HepG2 (cell line): ENCODE measurements around the gene ZBTB1. TPM values are rescaled to one million over a fixed set of nuclear protein-coding genes. Genes with fewer than 3 reads are reported as not detected.

Experiments used
- GATAD1 ChIP-seq: IDR thresholded peaks from 2 replicates; pipeline ENCODE4 v1.6.1; 2016; ENCODE audit warnings: missing genetic modification reagents, missing compliant biosample characterization
- HIC2 ChIP-seq: sonication (generic); formaldehyde crosslinking; IDR thresholded peaks from 2 replicates; pipeline ENCODE4 v1.9.0; 2022; ENCODE audit warnings: low read depth, missing genetic modification reagents
- IRX3 ChIP-seq: sonication (generic); formaldehyde crosslinking; IDR thresholded peaks from 2 replicates; pipeline ENCODE4 v1.8.1; 2023; ENCODE audit warnings: mild to moderate bottlenecking, low read depth, missing genetic modification reagents, borderline replicate concordance
- KMT2A ChIP-seq: sonication (generic); formaldehyde crosslinking; IDR thresholded peaks from 2 replicates; pipeline ENCODE4 v1.4.0; 2020; ENCODE audit warnings: missing genetic modification reagents
- RAD51 ChIP-seq: fragments of 450-650 bp; IDR thresholded peaks from 2 replicates; pipeline ENCODE4 v1.6.1; 2016; ENCODE audit warnings: borderline replicate concordance
- SMAD1 ChIP-seq: sonication (generic); formaldehyde crosslinking; IDR thresholded peaks from 2 replicates; pipeline ENCODE4 v1.4.0; 2020; ENCODE audit warnings: missing genetic modification reagents, low read depth, mild to moderate bottlenecking, borderline replicate concordance
- SRY ChIP-seq: sonication (generic); formaldehyde crosslinking; IDR thresholded peaks from 2 replicates; pipeline ENCODE4 v1.8.0; 2022; ENCODE audit warnings: mild to moderate bottlenecking, missing genetic modification reagents
- ZNF17 ChIP-seq: sonication (generic); formaldehyde crosslinking; IDR thresholded peaks from 2 replicates; pipeline ENCODE4 v1.5.0; 2020; ENCODE audit warnings: mild to moderate bottlenecking, missing genetic modification reagents
- ZNF292 ChIP-seq: sonication (generic); formaldehyde crosslinking; IDR thresholded peaks from 2 replicates; pipeline ENCODE4 v1.8.1; 2022; ENCODE audit warnings: mild to moderate bottlenecking, low read depth, missing genetic modification reagents, borderline replicate concordance
- ZNF318 ChIP-seq: sonication (generic); formaldehyde crosslinking; IDR thresholded peaks from 2 replicates; pipeline ENCODE4 v1.4.0; 2020; ENCODE audit warnings: mild to moderate bottlenecking, missing genetic modification reagents
- ZNF414 ChIP-seq: sonication (generic); formaldehyde crosslinking; IDR thresholded peaks from 2 replicates; pipeline ENCODE4 v1.5.0; 2020; ENCODE audit warnings: missing genetic modification reagents
- ZNF556 ChIP-seq: sonication (generic); formaldehyde crosslinking; IDR thresholded peaks from 2 replicates; pipeline ENCODE4 v1.4.0; 2020; ENCODE audit warnings: mild to moderate bottlenecking, missing genetic modification reagents, borderline replicate concordance
- ZNF597 ChIP-seq: sonication (generic); formaldehyde crosslinking; IDR thresholded peaks from 2 replicates; pipeline ENCODE4 v1.5.0; 2020; ENCODE audit warnings: missing genetic modification reagents
- ZNF773 ChIP-seq: sonication (generic); formaldehyde crosslinking; IDR thresholded peaks from 2 replicates; pipeline ENCODE4 v1.4.0; 2020; ENCODE audit warnings: missing genetic modification reagents, borderline replicate concordance
- ZSCAN12 ChIP-seq: sonication (generic); formaldehyde crosslinking; IDR thresholded peaks from 2 replicates; pipeline ENCODE4 v1.9.0; 2021; ENCODE audit warnings: mild to moderate bottlenecking, missing genetic modification reagents
- polyA plus RNA-seq, 8 experiments: library from polyadenylated mRNA; depleted of rRNA in 3 of 8; stranded (reverse) in 7 of 8; unstranded in 1 of 8; fragments of >200 nt; fragmentation: Illumina TruSeq in 4 of 8; extraction: Trizol in 4 of 8; gene quantifications; 2 replicates each; pipeline versions ENCODE4 v1.2.1 to v1.2.3, GENCODE V29; 2011 to 2016; ENCODE audit warnings: low read depth in 4 of 8, missing spikeins in 1 of 8, mixed read lengths in 1 of 8; ENCODE audit not compliant: insufficient read depth in 1 of 8
- total RNA-seq, 5 experiments: library from RNA; depleted of rRNA; stranded (reverse); fragments of >200 nt; fragmentation: Illumina TruSeq; extraction: Trizol; gene quantifications; 2 replicates each; pipeline ENCODE4 v1.2.3, GENCODE V29; 2016; ENCODE audit warnings: low read depth in 1 of 5
- TF ChIP-seq, protein P1 (sequence below): sonication (generic); formaldehyde crosslinking; IDR thresholded peaks from 2 replicates; pipeline ENCODE4 v1.4.0; 2020; ENCODE audit warnings: mild to moderate bottlenecking, missing genetic modification reagents

ZBTB1 gene
- total and polyA plus RNA-seq, 2 of the 13 experiments (the other 11 are each of a cell fraction or from before 2014, with no cell fraction given) = 18.8 to 22.6 TPM

- no peak; the same call in 1 of the 2 replicates for TF ChIP-seq HIC2 (CRISPR knock-in tag)
- TF ChIP-seq ZNF597 (CRISPR knock-in tag) = no peak
- no peak for TF ChIP-seq RAD51
- TF ChIP-seq SRY (CRISPR knock-in tag) = peak; percentile 76; the same call in 1 of the 2 replicates
- no peak for TF ChIP-seq IRX3
- no peak for TF ChIP-seq ZNF292
- TF ChIP-seq ZNF414 (CRISPR knock-in tag) = peak; percentile 24; the same call in 1 of the 2 replicates
- no peak; the same call in 1 of the 2 replicates for TF ChIP-seq ZNF556 (CRISPR knock-in tag)
- peak; percentile 66; the same call in 1 of the 2 replicates for TF ChIP-seq KMT2A (CRISPR knock-in tag)
- TF ChIP-seq ZNF318 (CRISPR knock-in tag) = no peak
- TF ChIP-seq SMAD1 = no peak
- TF ChIP-seq ZSCAN12 = peak; percentile 29; the same call in 1 of the 2 replicates
- TF ChIP-seq, protein P1, sequence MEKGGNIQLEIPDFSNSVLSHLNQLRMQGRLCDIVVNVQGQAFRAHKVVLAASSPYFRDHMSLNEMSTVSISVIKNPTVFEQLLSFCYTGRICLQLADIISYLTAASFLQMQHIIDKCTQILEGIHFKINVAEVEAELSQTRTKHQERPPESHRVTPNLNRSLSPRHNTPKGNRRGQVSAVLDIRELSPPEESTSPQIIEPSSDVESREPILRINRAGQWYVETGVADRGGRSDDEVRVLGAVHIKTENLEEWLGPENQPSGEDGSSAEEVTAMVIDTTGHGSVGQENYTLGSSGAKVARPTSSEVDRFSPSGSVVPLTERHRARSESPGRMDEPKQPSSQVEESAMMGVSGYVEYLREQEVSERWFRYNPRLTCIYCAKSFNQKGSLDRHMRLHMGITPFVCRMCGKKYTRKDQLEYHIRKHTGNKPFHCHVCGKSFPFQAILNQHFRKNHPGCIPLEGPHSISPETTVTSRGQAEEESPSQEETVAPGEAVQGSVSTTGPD (CRISPR knock-in tag) = no peak
- TF ChIP-seq ZNF17 (CRISPR knock-in tag) = no peak
- no peak for TF ChIP-seq ZNF773
- no peak; the same call in 1 of the 2 replicates for TF ChIP-seq GATAD1 (CRISPR knock-in tag)
Observed at GRCh38 chr14:64504310-64504896, at the start of gene ZBTB1 (continued).
